IPS-NIHi7 (cell line): ENCODE measurements around the gene TNFRSF1B.

Experiments used
- DNase-seq: peaks from one replicate; pipeline ENCODE4 v3.0.0; 2012; ENCODE audit warnings: mixed read lengths; ENCODE audit errors: extremely low spot score

Gene TNFRSF1B

GRCh38 chr1:12166834-12167492, at the start of gene TNFRSF1B:
TSS of gene TNFRSF1B (plus strand) at chr1:12166991. CDS start at chr1:12167092, 101 bp downstream.
- peak; percentile 93 for DNase-seq

GRCh38 chr1:12121212-12122003, 45.4 kb upstream of the TNFRSF1B start:
- no peak for DNase-seq

- DNase-seq: no peak
These were observed 43.6 kb upstream of the TNFRSF1B start for GRCh38 chr1:12123172-12123571.

- DNase-seq: peak; percentile 77
These were observed 41.9 kb upstream of the TNFRSF1B start for GRCh38 chr1:12124693-12125421.

- DNase-seq: no peak
These were observed 41.1 kb upstream of the TNFRSF1B start for GRCh38 chr1:12125422-12126355.

GRCh38 chr1:12126781-12127180, 40.0 kb upstream of the TNFRSF1B start:
- DNase-seq: no peak

GRCh38 chr1:12127206-12127810, 39.5 kb upstream of the TNFRSF1B start:
- no peak for DNase-seq

GRCh38 chr1:12128120-12128519, 38.7 kb upstream of the TNFRSF1B start:
- DNase-seq: no peak

- DNase-seq: no peak
These were observed 37.2 kb upstream of the TNFRSF1B start for GRCh38 chr1:12129624-12130023.

GRCh38 chr1:12130466-12131130, 36.2 kb upstream of the TNFRSF1B start:
- no peak for DNase-seq

GRCh38 chr1:12132078-12132477, 34.7 kb upstream of the TNFRSF1B start:
- no peak for DNase-seq

- DNase-seq: no peak
These were observed 32.1 kb upstream of the TNFRSF1B start for GRCh38 chr1:12134716-12135115.

GRCh38 chr1:12135612-12136011, 31.2 kb upstream of the TNFRSF1B start:
- no peak for DNase-seq

GRCh38 chr1:12136916-12137610, 29.7 kb upstream of the TNFRSF1B start:
- no peak for DNase-seq

GRCh38 chr1:12138196-12139168, 28.3 kb upstream of the TNFRSF1B start:
- no peak for DNase-seq

GRCh38 chr1:12140016-12140415, 26.8 kb upstream of the TNFRSF1B start:
- no peak for DNase-seq

GRCh38 chr1:12140515-12141162, 26.2 kb upstream of the TNFRSF1B start:
- no peak for DNase-seq
